GM19467 (cell line): ENCODE data around the gene ESD.
A peak's percentile ranks its signal among the peaks of the same experiment; 100 is the strongest.
"Not testable (repeated sequence)": the region's sequence is repeated elsewhere in the genome, so short reads cannot be mapped to it uniquely, and the experiment has no call there.

ENCODE experiments used
- ATAC-seq: cut with Tn5 transposase; IDR thresholded peaks from one replicate; pipeline ENCODE4 v1.9.1; 2021; ENCODE audit warnings: mild to moderate bottlenecking, moderate library complexity; ENCODE audit not compliant: unreplicated experiment

The ESD gene

GRCh38 chr13:46796515-46797474 lies at the start of gene ESD:
Gene ESD (minus strand): TSS chr13:46797161. CDS start chr13:46791413, 5,748 bp downstream.
- ATAC-seq, result peak; percentile 90

DNA sequence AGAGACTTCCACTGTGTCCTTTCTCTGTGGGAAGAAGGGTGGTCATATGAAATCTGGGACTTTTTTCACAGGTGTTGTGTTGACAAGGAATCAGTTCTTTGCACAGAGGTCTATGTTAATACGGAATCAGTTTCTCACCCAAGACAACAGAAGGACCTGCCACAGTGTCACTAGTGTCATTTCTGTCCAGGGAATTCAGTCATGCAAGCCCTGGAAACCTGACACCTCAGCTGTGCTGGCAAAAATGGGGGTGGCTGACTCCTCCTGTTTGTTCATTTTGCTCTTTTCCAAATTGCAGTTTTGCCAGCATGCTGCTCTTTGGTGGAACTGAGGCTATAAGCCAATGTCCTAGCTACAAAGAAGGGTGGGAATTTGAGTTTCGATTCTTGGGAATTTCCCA lies 49.8 kb upstream of the ESD start:
- ATAC-seq, result no peak

GRCh38 chr13:46845146-46845545 lies 48.2 kb upstream of the ESD start:
- no peak for ATAC-seq

DNA sequence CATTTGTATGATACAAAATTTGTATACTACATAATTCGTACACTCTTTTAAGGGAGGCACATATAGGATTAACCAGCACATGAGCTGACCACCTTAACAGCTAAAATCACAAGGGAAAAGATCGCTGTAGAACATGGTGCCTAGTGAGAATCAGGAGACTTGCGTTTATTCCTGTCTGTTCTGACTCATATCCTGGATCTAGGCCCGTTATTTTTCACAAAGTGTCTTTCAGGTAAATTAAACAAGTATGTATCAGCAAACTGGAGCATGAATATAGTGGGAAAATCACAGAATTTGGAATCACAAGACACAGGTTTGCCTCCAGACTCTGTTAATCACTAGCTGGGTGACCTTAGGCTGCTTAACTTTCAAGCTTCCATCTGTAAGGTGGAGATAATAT lies 47.5 kb upstream of the ESD start:
- no peak for ATAC-seq

- no peak for ATAC-seq
Observed at GRCh38 chr13:46839399-46839798, 42.4 kb upstream of the ESD start.

- ATAC-seq, result no peak
Observed at GRCh38 chr13:46834657-46835056, 37.7 kb upstream of the ESD start.

GRCh38 chr13:46831588-46832194 lies 34.7 kb upstream of the ESD start:
- no peak for ATAC-seq

GRCh38 chr13:46830405-46831005 lies 33.5 kb upstream of the ESD start:
- ATAC-seq, result no peak

DNA sequence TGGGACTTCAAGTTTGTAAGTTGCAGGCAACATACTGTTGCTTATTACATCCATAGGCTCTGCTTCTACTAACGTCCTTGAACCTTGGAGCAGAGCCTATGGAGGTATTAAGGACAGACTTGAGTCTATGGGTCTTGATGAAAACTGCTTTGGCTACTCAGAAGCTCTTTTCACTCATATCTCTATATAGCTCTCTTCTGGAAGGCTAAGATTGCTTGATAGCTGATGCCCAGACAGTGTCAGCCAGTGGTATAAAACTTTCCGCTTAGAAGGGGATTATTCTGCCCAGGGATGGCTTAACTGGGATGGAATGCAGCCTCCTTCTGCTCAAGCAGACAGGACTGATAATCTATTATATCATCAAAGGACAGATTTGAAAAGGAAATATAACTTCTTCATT lies 25.6 kb upstream of the ESD start:
- ATAC-seq, result no peak

DNA sequence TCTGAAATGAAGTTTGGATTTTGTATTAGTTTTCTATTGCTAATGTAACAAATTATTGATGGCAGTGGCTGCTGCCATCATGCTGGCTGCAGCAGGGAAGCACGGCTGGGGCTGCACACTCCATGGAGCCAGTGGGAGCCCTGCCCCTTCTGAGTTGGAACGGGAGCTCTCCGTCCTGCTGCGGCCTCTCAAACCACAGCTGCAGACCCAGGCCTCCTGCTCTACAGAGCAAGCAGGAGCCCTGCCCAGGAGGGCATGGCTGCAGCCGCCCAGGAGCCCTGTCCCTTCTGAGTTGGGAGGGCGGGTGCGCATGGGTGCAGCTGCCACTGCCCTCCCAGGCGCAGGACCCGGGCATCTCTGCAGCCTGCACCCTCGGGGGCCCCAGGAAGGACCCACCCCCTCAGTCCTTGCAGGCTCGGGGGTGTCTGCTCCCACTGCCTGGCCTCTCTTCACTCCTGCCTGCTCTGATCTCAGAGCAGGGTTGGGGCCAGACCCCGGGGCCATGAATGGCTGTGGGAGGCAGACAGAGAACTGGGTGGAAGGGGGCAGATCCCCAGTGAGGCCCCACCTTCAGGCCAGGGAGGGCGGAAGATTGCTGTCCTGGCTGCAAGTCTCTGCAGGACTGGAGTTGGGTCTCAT lies 21.0 kb upstream of the ESD start:
- no peak for ATAC-seq

GRCh38 chr13:46817095-46817494 lies 20.1 kb upstream of the ESD start:
- ATAC-seq, result no peak

GRCh38 chr13:46816371-46816770 lies 19.4 kb upstream of the ESD start:
- no peak for ATAC-seq

- no peak for ATAC-seq
Observed at GRCh38 chr13:46812301-46812797, 15.4 kb upstream of the ESD start.

GRCh38 chr13:46810440-46810839 lies 13.5 kb upstream of the ESD start:
- no peak for ATAC-seq

DNA sequence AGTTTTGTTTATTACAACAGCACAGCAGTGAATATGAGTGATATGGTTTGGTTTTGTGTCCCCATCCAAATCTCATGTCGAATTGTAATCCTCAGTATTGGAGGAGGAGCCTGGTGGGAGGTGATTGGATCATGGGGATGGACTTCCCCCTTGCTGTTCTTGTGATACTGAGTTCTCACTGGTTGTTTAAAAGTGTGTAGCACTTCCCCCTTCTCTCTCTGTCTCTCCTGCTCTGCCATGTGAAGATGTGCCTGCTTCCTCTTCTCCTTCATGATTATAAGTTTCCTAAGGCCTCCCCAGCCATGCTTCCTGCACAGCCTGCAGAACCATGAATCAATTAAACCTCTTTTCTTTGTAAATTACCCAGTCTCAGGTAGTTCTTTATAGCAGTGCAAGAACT lies 8.0 kb upstream of the ESD start:
- ATAC-seq, result not testable (repeated sequence)

DNA sequence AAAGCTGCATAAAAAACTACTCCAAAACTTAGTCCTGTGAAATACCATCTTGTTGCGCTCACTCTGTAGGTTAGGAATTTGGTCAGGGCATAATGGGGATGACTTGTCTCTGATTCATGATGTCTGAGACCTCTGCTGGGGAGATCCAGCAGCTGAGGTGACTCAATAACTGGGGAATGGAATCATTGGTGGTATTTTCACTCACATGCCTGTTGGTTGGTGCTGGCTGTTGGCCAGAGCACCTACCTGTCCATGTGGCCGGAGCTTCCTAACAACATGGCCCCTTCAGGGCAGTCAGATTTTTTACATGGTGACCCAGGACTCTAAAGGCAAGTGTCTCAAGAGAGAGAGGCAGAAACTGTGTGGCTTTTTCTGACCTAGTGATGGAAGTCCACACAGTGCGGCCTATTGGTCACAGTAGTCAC lies 7.4 kb upstream of the ESD start:
- no peak for ATAC-seq

- no peak for ATAC-seq
Observed at GRCh38 chr13:46803586-46803985, 6.6 kb upstream of the ESD start.

DNA sequence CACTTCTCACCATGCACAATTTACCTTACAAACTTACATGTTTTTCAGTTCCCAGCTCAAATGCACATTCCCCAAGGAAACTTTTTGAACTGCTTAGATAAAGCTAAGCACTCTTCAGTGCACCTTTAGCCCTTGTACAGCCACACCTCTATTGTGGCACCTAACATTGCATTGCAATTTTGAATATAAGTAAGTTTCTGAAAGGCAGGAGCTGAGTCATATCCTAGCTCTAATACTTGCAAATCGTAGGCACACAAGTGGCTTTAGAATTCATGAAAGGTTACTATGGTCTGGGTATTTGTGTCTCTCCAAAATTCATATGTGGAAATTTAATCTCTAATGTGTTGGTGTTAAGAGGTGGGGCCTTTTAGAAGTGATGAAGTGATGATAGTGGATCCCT lies 4.9 kb upstream of the ESD start:
- ATAC-seq, result no peak

DNA sequence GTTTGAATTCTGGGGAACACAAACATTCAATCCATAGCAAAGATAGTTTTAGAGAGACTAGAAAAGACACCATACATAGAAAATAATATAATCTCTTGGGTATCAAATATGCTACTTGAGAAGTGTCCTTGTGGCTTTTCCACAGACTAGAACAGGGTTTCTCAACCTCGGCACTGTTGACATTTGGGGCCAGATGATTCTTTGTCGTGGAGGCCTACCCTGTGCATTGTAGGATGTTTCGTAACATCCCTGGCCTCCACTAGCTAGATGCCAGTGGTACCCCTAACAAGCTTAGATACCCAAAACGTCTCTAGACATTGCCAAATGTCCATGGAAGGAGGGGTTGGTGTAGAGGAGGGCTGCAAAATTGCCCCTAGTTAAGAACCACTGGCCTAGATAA lies 2.2 kb upstream of the ESD start:
- ATAC-seq, result no peak

GRCh38 chr13:46797501-46798237 lies 708 bp upstream of the ESD start:
- no peak for ATAC-seq

DNA sequence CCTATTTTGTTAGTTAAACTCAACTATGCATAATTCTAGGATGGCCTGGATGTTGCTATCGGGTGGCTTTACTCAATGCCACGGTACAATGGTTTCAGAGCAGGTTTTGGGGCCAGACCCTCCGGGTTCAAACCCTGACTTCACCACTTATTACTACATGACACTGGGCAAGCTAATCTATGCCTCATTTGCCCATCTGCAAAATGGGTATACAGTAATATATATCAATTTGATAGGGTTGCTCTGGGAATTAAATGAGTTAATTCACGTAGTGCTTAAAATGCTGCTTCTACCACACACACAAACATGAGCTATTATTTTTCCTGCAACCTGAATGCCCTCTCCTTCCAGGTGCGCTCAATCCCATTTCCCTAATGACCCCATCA lies 839 bp downstream of the ESD start:
- ATAC-seq, result no peak
